Neural cell (in vitro differentiated cells): ENCODE data around the gene CBLN2. TPM values are rescaled to one million over a fixed set of nuclear protein-coding genes. Genes with fewer than 3 reads are reported as not detected.

Experiments
- H2AFZ ChIP-seq: fragments of 200-600, 300-800 bp; sonication (generic), shearing (Covaris generic); 2 replicates; pipeline ENCODE4 v1.6.0; 2014; ENCODE audit warnings: low read depth, mild to moderate bottlenecking, antibody characterized with exemption, low read length, moderate library complexity
- H3F3A ChIP-seq: fragments of 200-600 bp; shearing (Covaris generic); 2 replicates; pipeline ENCODE4 v1.6.1; 2016; ENCODE audit warnings: mild to moderate bottlenecking, moderate library complexity, mixed read lengths, antibody characterized with exemption, low read length; ENCODE audit not compliant: insufficient read depth, poor library complexity, severe bottlenecking
- H3K27ac ChIP-seq: fragments of 200-600, 300-800 bp; sonication (generic), shearing (Covaris generic); 2 replicates; pipeline ENCODE4 v1.5.1; 2014; ENCODE audit warnings: mild to moderate bottlenecking, low read length, moderate library complexity
- H3K27me3 ChIP-seq: fragments of 300-800, 200-600 bp; sonication (generic), shearing (Covaris generic); 2 replicates; pipeline ENCODE4 v1.6.0; 2014; ENCODE audit warnings: mild to moderate bottlenecking, low read depth, low read length, moderate library complexity; ENCODE audit not compliant: insufficient read depth
- H3K36me3 ChIP-seq: fragments of 300-800, 200-600 bp; sonication (generic), shearing (Covaris generic); 2 replicates; pipeline ENCODE4 v1.5.1; 2014; ENCODE audit warnings: mild to moderate bottlenecking, antibody characterized with exemption, low read length, moderate library complexity; ENCODE audit not compliant: insufficient read depth
- H3K4me2 ChIP-seq: fragments of 300-800, 200-600 bp; sonication (generic), shearing (Covaris generic); 2 replicates; pipeline ENCODE4 v1.6.0; 2014; ENCODE audit warnings: mild to moderate bottlenecking, low read length
- H3K4me3 ChIP-seq: fragments of 300-800, 200-600 bp; sonication (generic), shearing (Covaris generic); 2 replicates; pipeline ENCODE4 v1.5.1; 2014; ENCODE audit warnings: mild to moderate bottlenecking, low read length, moderate library complexity
- H3K79me2 ChIP-seq: fragments of 200-600 bp; shearing (Covaris generic); replicated peaks from 2 replicates; pipeline ENCODE4 v1.6.0; 2014; ENCODE audit warnings: mild to moderate bottlenecking, low read length, moderate library complexity; ENCODE audit not compliant: insufficient read depth
- H3K9ac ChIP-seq: fragments of 300-800, 200-600 bp; sonication (generic), shearing (Covaris generic); 2 replicates; pipeline ENCODE4 v1.6.1; 2016; ENCODE audit warnings: mild to moderate bottlenecking, low read length, mixed read lengths
- H3K9me2 ChIP-seq: fragments of 200-600 bp; shearing (Covaris generic); 2 replicates; pipeline ENCODE4 v1.6.1; 2016; ENCODE audit warnings: mild to moderate bottlenecking, low read length, mixed read lengths; ENCODE audit not compliant: insufficient read depth
- H3K9me3 ChIP-seq: fragments of 200-600, 300-800 bp; sonication (generic), shearing (Covaris generic); 2 replicates; pipeline ENCODE4 v1.6.1; 2016; ENCODE audit warnings: mild to moderate bottlenecking, mixed run types, low read length, moderate library complexity, mixed read lengths
- H4K20me1 ChIP-seq: fragments of 200-600 bp; shearing (Covaris generic); 2 replicates; pipeline ENCODE4 v1.6.1; 2016; ENCODE audit warnings: mild to moderate bottlenecking, mixed run types; ENCODE audit not compliant: insufficient read depth
- CTCF ChIP-seq: fragments of 450-650 bp; IDR thresholded peaks from 2 replicates; pipeline ENCODE4 v1.5.1; 2014; ENCODE audit warnings: antibody characterized with exemption, mild to moderate bottlenecking, moderate library complexity; ENCODE audit not compliant: poor library complexity, severe bottlenecking
- EP300 ChIP-seq: fragments of 450-650 bp; conservative IDR thresholded peaks from 2 replicates; pipeline ENCODE4 v1.6.1; 2014; ENCODE audit warnings: antibody characterized with exemption, mild to moderate bottlenecking, moderate library complexity; ENCODE audit not compliant: poor library complexity, severe bottlenecking
- EZH2 ChIP-seq: fragments of 200-600, 300-800 bp; shearing (Covaris generic), sonication (generic); IDR thresholded peaks from 2 replicates; pipeline ENCODE4 v1.6.1; 2014; ENCODE audit warnings: antibody characterized with exemption, low read length, borderline replicate concordance, mild to moderate bottlenecking; ENCODE audit not compliant: insufficient read depth, poor library complexity, severe bottlenecking
- MXI1 ChIP-seq: fragments of 450-650 bp; conservative IDR thresholded peaks from 2 replicates; pipeline ENCODE4 v1.6.1; 2014; ENCODE audit warnings: antibody characterized with exemption, mild to moderate bottlenecking; ENCODE audit not compliant: poor library complexity, severe bottlenecking
- POLR2AphosphoS5 ChIP-seq: IDR thresholded peaks from 2 replicates; pipeline ENCODE4 v1.6.1; 2012
- RAD21 ChIP-seq: fragments of 450-650 bp; conservative IDR thresholded peaks from 2 replicates; pipeline ENCODE4 v1.6.1; 2014; ENCODE audit warnings: antibody characterized with exemption, mild to moderate bottlenecking, moderate library complexity
- REST ChIP-seq: IDR thresholded peaks from 2 replicates; pipeline ENCODE4 v1.6.1; 2012; ENCODE audit warnings: borderline replicate concordance
- SMC3 ChIP-seq: fragments of 450-650 bp; conservative IDR thresholded peaks from 2 replicates; pipeline ENCODE4 v1.6.1; 2014; ENCODE audit warnings: antibody characterized with exemption, mild to moderate bottlenecking, moderate library complexity; ENCODE audit not compliant: poor library complexity
- TAF1 ChIP-seq: IDR thresholded peaks from 2 replicates; pipeline ENCODE4 v1.6.1; 2012; ENCODE audit warnings: low read depth
- polyA plus RNA-seq: library from polyadenylated mRNA; depleted of rRNA; stranded (reverse); fragments of >200 nt; gene quantifications from 2 replicates; pipeline ENCODE4 v1.2.3, GENCODE V29; 2014

Gene CBLN2
- polyA plus RNA-seq, 1 donor from 2014 or later, result 40.1 TPM

- peak overlapping the region; percentile 73 for H3K4me3 ChIP-seq
- TF ChIP-seq POLR2AphosphoS5, result no peak
- TF ChIP-seq REST, result no peak
- TF ChIP-seq EP300, result no peak
- TF ChIP-seq SMC3, result peak; percentile 17
- no peak for TF ChIP-seq MXI1
- peak; percentile 55 for TF ChIP-seq CTCF
- no peak for TF ChIP-seq TAF1
- TF ChIP-seq RAD21, result no peak
- TF ChIP-seq EZH2, result no peak
- no peak overlapping the region for H3K4me2 ChIP-seq
- peaks cover 21% of the 10 kb centered on the region for H3K27me3 ChIP-seq
- no peaks in the 10 kb centered on the region for H3K9me3 ChIP-seq
- H4K20me1 ChIP-seq, result no peaks in the 10 kb centered on the region
- H3K9me2 ChIP-seq, result no peaks in the 10 kb centered on the region
- no peak overlapping the region for H3K27ac ChIP-seq
- H3K9ac ChIP-seq, result peak overlapping the region; percentile 56
- H2AFZ ChIP-seq, result no peak overlapping the region
- H3F3A ChIP-seq, result no peaks in the 10 kb centered on the region
- H3K79me2 ChIP-seq, result no peaks in the 10 kb centered on the region
- H3K36me3 ChIP-seq, result no peaks in the 10 kb centered on the region
Observed at GRCh38 chr18:72541871-72542332, 2.2 kb downstream of the CBLN2 start.

DNA sequence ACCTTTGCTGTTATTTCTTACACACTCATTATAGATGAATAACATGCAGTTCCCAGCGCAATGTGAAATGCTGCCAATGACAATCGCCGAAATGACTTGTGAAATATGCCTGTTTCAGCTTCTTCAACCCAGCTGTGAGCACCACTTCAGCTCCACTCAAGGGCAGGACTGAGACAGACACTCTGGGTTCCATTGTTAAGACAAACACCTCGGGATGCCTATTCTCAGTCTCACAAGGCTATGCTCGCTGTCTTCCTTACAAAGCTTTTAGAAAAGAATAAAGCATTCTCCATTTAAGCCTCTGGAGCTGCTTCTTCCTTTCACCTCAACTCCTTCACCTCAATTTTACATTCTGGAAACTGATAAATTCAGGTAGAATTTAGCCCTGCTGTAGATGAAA is 4.2 kb downstream of the CBLN2 start:
- Histone ChIP-seq H3K27me3 (peaks cover 21% of the 10 kb centered on the region), H3K9ac (no peak overlapping the region), H3K9me2 (no peaks in the 10 kb centered on the region), H2AFZ (no peak overlapping the region), H3K27ac (no peak overlapping the region), H3K36me3 (no peaks in the 10 kb centered on the region), H3K79me2 (no peaks in the 10 kb centered on the region), H3K4me2 (no peak overlapping the region), H4K20me1 (no peaks in the 10 kb centered on the region), H3K4me3 (peak overlapping the region; percentile 73), H3F3A (no peaks in the 10 kb centered on the region), H3K9me3 (no peaks in the 10 kb centered on the region)
- TF ChIP-seq RAD21 (no peak), REST (no peak), CTCF (no peak), MXI1 (no peak), POLR2AphosphoS5 (no peak), EP300 (no peak), TAF1 (no peak), EZH2 (no peak), SMC3 (no peak)
